ENCODE measurements around the gene MLLT10.

MLLT10 gene

DNA sequence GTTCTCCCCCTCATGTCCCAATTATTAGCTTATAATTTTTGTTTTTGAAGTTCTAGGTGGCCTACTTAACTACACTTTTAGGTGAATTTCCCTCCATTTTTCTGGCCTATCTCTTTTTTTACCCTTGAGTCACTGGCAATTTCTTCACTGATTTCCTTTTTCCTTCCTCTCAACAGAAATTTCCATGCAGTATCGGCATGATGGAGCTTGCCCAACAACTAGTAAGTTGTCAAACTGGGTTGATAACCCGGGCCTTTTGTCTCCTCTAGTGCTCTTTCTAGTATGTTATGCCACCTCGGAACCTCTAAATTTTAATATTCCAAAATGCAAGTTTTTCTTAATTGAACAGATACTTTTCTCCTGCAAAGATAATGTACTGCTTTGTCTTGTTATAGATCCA is 147.1 kb downstream of the MLLT10 start:
- peak; percentile 26 for DNase-seq (ENCODE audit: low spot score)
- CTCF ChIA-PET: no interaction called here
- POLR2A ChIA-PET (ENCODE audit: low non-redundant PET): no interaction called here
- TF ChIP-seq, protein P1, sequence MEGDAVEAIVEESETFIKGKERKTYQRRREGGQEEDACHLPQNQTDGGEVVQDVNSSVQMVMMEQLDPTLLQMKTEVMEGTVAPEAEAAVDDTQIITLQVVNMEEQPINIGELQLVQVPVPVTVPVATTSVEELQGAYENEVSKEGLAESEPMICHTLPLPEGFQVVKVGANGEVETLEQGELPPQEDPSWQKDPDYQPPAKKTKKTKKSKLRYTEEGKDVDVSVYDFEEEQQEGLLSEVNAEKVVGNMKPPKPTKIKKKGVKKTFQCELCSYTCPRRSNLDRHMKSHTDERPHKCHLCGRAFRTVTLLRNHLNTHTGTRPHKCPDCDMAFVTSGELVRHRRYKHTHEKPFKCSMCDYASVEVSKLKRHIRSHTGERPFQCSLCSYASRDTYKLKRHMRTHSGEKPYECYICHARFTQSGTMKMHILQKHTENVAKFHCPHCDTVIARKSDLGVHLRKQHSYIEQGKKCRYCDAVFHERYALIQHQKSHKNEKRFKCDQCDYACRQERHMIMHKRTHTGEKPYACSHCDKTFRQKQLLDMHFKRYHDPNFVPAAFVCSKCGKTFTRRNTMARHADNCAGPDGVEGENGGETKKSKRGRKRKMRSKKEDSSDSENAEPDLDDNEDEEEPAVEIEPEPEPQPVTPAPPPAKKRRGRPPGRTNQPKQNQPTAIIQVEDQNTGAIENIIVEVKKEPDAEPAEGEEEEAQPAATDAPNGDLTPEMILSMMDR (conservative IDR thresholded peaks at IDR 0.05; ENCODE audit: low read depth): no peak
- H3K27ac ChIP-seq: no peak overlapping the region

DNA sequence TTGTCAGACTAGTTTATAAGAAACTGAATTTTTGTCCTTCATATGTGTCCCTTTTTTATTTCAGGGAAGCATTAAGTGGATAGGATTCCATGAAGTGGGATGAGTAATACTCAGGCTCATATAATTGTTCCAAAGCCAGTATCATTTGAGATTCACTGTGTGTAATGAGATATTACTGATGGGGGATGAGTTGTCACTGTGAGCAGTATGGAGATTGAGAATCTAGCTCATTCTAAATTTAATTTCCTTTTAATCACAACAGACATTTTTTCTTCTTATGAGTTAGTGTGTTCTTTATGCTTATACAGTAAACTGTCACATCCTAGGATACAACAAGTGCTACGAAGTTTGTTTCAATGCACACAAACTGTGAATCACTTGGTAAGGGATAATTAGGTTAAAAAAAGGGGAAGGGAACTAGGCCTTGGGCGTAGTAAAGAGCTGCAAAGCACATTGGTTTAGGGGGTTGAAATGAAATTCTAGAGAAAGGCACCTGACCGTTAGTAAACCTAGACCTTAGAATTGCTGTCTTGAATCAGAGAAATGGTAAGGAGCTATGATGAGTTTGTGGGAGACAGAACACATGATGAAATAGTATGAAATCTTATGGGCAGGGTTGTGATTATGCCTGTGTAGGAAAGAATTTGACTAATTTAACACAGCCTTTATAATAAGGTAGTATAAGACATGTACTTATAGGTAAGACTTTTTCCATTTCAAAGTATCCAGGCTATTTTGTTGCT is 153.4 kb downstream of the MLLT10 start:
- ChIA-PET CTCF (no interaction called here), POLR2A (ENCODE audit: low non-redundant PET) (no interaction called here)
- TF ChIP-seq, protein P1 (conservative IDR thresholded peaks at IDR 0.05; ENCODE audit: low read depth): no peak
- no peak overlapping the region for H3K27ac ChIP-seq
- no peak for DNase-seq (ENCODE audit: low spot score)

DNA sequence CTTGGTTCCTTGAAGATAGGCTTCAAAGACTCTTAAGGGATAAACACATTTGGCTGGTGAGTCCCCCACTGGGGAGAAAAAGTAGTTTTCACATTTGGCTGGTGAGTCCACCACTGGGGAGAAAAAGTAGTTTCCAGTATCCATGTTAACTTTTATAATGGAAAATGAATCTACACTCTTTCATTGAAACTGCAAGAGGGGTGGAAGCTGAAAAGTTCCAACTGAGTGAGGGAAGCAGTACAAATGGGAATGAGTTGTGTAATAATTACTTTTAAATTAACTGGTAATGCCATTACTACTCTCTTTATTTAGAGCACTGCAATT is 153.9 kb downstream of the MLLT10 start:
- CTCF ChIA-PET: no interaction called here

DNA sequence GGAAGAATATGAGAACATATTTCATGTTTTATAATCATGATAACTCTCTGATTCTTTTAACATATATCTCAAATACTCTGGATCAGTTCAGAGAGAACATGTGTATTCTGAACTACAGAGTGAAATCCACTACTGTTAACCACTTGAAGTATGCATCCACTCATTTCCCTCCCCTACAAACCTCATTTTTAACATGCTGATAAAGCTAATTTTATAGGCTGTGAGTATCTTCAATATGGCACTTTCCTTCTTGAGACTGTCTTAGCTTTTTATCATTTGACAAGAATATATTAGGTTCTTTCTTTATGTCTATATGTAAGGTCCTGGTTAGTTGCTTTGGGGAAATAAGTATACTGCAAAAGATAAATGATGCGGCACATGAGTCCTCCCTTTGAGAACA is 154.8 kb downstream of the MLLT10 start:
- POLR2A ChIA-PET (ENCODE audit: low non-redundant PET): no interaction called here
- CTCF ChIA-PET: interaction anchor here (0.6 kb wide), 1 partner anchor 168 kb away, joined by 5 read pairs; no protein-coding TSS in a partner anchor
- no peak for DNase-seq (ENCODE audit: low spot score)
- TF ChIP-seq, protein P1 (conservative IDR thresholded peaks at IDR 0.05; ENCODE audit: low read depth): no peak
- no peak overlapping the region for H3K27ac ChIP-seq

More for the DNA sequence above, 153.9 kb downstream of the MLLT10 start:
- no peak overlapping the region for H3K27ac ChIP-seq
- TF ChIP-seq, protein P1 (conservative IDR thresholded peaks at IDR 0.05; ENCODE audit: low read depth): no peak
- no peak for DNase-seq (ENCODE audit: low spot score)
- POLR2A ChIA-PET (ENCODE audit: low non-redundant PET): no interaction called here

DNA sequence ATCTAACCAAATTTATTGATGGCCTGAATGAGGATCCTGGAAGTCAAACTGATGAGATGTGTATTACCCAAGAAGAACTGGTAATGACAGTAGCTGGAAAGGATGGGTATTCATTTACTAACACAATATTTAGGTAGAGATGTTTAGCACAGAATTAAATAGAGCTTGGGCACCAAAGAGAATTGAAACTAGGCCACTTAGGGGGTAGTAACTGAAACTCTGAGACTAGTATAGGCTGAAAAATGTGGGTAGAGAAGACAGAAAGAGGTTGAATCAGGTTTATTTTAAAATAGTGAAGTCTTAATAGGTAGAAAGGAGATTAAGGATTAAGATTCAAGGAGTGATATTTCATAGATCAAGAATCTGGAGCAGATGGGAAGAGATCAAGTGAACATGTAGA is 155.8 kb downstream of the MLLT10 start:
- H3K27ac ChIP-seq: no peak overlapping the region
- no peak for DNase-seq (ENCODE audit: low spot score)
- ChIA-PET CTCF (no interaction called here), POLR2A (ENCODE audit: low non-redundant PET) (no interaction called here)
- TF ChIP-seq, protein P1 (conservative IDR thresholded peaks at IDR 0.05; ENCODE audit: low read depth): no peak

DNA sequence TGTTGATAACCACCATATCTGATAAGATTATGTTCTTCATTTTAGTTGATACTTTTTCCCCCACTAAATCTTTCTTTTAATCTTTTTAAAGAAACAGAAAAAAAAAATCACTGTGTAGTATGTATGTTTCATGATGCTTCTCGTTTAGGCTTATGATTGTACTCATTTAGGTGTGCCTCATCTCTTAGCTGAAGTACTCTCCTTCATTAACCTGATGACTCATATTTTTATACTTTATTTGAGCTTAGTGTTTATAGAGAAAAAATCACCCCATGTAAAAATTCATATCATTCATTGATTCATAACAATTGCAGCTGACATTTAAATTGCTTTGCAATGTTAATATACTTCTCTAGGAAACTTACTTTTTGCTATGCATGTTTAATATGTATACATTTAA is 158.9 kb downstream of the MLLT10 start:
- DNase-seq (ENCODE audit: low spot score): no peak
- ChIA-PET POLR2A (ENCODE audit: low non-redundant PET) (no interaction called here), CTCF (interaction anchor here (0.7 kb wide), 1 partner anchor 106 kb away, joined by 4 read pairs; no protein-coding TSS in a partner anchor)
- TF ChIP-seq, protein P1 (conservative IDR thresholded peaks at IDR 0.05; ENCODE audit: low read depth): no peak
- H3K27ac ChIP-seq: no peak overlapping the region

Data from RWPE1 (cell line).